ENCODE measurements around the gene SMG7.

SMG7 gene

GRCh38 chr1:183586455-183586854 lies 114.2 kb downstream of the SMG7 start:
- DNase-seq (ENCODE audit: low read depth in 1 of 2, low spot score in 1 of 2), result no peak

GRCh38 chr1:183586926-183587325 lies 114.6 kb downstream of the SMG7 start:
- DNase-seq (ENCODE audit: low read depth in 1 of 2, low spot score in 1 of 2), result no peak

- no peak for DNase-seq (ENCODE audit: low read depth in 1 of 2, low spot score in 1 of 2)
Measured at GRCh38 chr1:183588827-183589226, 116.5 kb downstream of the SMG7 start.

GRCh38 chr1:183589384-183589783 lies 117.1 kb downstream of the SMG7 start:
- DNase-seq (ENCODE audit: low read depth in 1 of 2, low spot score in 1 of 2), result no peak

GRCh38 chr1:183589874-183590243 lies 117.6 kb downstream of the SMG7 start:
- DNase-seq (ENCODE audit: low read depth in 1 of 2, low spot score in 1 of 2), result no peak

GRCh38 chr1:183590244-183591191 lies 118.2 kb downstream of the SMG7 start, which contains the start of gene NCF2:
Gene NCF2, minus strand, starts transcription at chr1:183590459. Its CDS starts 130 bp downstream, at chr1:183590329.
- no peak for DNase-seq (ENCODE audit: low read depth in 1 of 2, low spot score in 1 of 2)

- DNase-seq (ENCODE audit: low read depth in 1 of 2, low spot score in 1 of 2), result no peak
Measured at GRCh38 chr1:183592733-183593132, 120.4 kb downstream of the SMG7 start.

GRCh38 chr1:183593356-183593755 lies 121.1 kb downstream of the SMG7 start:
- no peak for DNase-seq (ENCODE audit: low read depth in 1 of 2, low spot score in 1 of 2)

- DNase-seq (ENCODE audit: low read depth in 1 of 2, low spot score in 1 of 2), result no peak
Measured at GRCh38 chr1:183595537-183595936, 123.2 kb downstream of the SMG7 start.

- no peak for DNase-seq (ENCODE audit: low read depth in 1 of 2, low spot score in 1 of 2)
Measured at GRCh38 chr1:183596500-183596899, 124.2 kb downstream of the SMG7 start.

- no peak for DNase-seq (ENCODE audit: low read depth in 1 of 2, low spot score in 1 of 2)
Measured at GRCh38 chr1:183597656-183598347, 125.5 kb downstream of the SMG7 start.

- DNase-seq (ENCODE audit: low read depth in 1 of 2, low spot score in 1 of 2), result no peak
Measured at GRCh38 chr1:183598386-183598785, 126.1 kb downstream of the SMG7 start.

- no peak for DNase-seq (ENCODE audit: low read depth in 1 of 2, low spot score in 1 of 2)
Measured at GRCh38 chr1:183600136-183600535, 127.8 kb downstream of the SMG7 start.

- no peak for DNase-seq (ENCODE audit: low read depth in 1 of 2, low spot score in 1 of 2)
Measured at GRCh38 chr1:183600634-183601033, 128.3 kb downstream of the SMG7 start.

- DNase-seq (ENCODE audit: low read depth in 1 of 2, low spot score in 1 of 2), result no peak
Measured at GRCh38 chr1:183602510-183602909, 130.2 kb downstream of the SMG7 start.

Measured in activated CD4-positive, alpha-beta T cell treated with anti-CD3 and anti-CD28 coated beads, Interleukin-2, amount 50 U/mL, for 24 hours (primary cell).